GM19043 (cell line): Measurements from ENCODE around the gene LAPTM5.
"Not testable (repeated sequence)": the region's sequence is repeated elsewhere in the genome, so short reads cannot be mapped to it uniquely, and the experiment has no call there.

Source experiments
- ATAC-seq: cut with Tn5 transposase; IDR thresholded peaks from one replicate; pipeline ENCODE4 v1.9.1; 2021; ENCODE audit warnings: low read depth; ENCODE audit not compliant: unreplicated experiment

LAPTM5 gene

DNA sequence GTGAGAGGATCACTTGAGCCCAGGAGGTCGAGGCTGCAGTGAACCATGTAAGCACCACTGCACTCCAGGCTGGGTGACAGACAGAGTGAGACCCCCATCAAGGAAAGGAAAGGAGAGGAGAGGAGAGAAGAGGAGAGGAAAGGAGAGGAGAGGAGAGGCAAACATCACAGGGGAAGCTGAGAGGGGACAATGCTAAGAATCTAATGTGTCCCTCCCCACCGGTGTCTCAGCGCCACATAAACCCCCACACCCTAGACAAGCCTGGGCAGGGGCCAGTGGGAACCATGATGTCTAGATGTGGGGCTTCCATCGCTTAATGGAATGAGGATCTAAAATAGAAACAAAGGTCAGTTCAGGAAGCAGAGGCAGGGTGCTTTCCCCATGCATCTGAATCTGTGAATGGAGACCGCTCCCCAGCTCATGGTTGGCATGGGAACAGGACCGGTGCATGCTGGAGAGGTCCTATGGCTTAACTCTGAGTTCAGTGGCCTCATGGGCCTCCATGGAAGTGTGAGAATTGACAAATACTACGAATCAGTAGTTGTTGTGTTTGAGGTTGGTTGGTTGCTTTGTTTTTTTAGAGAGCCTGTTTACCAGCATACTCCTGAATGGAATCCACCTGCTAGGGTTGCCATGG, 16.3 kb upstream of the LAPTM5 start:
- ATAC-seq, result no peak

GRCh38 chr1:30771005-30771404, 13.4 kb upstream of the LAPTM5 start:
- no peak for ATAC-seq

GRCh38 chr1:30770150-30770549, 12.6 kb upstream of the LAPTM5 start:
- no peak for ATAC-seq

DNA sequence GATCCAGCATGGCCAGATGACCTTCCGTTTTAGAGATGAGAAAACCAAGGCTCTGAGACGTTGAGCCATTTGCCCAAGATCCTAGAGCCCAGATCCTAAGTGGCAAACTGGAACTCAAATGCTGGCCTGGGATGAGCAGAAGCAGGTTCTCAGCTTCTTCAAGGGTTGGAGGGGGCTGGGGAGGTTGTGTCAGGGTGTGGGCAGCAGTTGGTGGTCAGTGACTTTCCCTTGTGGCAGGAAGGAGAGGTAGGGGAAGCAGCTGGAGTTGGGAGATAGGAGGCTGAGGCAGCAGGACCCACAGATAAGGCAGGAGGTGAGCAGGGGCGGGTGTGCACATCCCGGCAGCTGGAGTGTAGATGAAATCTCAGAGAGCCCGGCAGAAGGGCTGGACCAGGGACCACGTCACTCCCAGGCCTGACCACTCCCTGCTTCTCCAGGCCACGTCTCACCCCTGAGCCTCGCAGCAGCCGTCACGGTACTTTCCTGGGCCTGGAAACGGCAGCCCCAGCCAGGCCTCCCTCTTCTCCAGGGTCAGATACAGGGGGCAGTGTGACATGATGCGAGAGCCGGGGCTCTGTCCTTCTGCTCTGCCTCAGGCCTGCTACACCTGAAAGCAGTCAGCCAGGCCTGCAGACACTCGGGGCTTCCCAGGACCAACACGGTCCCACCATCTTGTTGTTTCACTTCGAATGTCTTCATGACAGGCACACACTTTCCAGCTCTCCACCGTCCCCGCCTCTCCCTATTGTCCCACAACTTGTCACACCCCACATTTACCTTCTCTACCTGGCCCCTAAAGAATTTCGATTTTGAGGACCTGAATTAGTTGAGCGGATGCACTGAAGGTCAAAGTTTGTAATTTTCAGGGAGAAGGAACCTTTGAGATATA, 11.5 kb upstream of the LAPTM5 start:
- no peak for ATAC-seq

DNA sequence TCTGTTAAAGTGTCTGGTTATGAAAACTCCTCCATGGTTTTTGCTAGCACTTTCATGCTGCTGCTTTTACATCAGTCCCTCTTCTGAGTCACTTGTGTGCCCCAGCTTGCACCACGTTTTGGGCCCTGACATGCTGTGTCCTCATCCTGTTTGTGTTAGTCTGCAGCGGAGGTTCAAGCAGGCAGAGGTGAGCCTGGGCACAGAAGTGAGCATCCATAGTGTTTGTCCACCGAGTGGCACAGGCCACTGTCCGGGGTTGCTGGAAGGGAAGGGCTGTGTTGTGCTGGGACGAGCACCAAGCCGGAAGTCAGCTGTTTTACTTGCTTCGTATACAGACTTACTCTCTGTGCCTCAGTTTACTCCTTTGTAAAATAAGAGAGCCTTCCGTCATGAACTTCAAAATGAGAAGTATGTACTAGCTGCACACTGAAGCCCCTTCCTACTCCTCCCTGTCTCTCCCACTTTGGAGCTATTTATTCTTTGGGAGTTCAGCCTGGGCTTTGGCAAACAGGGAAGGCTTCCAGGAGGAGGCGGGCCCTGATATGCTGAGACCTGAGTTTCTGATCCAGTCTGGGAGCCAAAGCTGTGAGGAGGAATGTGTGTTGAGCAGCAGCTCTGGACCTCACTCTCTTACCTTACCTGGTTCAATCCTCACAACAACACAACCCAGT, 10.7 kb upstream of the LAPTM5 start:
- no peak for ATAC-seq

DNA sequence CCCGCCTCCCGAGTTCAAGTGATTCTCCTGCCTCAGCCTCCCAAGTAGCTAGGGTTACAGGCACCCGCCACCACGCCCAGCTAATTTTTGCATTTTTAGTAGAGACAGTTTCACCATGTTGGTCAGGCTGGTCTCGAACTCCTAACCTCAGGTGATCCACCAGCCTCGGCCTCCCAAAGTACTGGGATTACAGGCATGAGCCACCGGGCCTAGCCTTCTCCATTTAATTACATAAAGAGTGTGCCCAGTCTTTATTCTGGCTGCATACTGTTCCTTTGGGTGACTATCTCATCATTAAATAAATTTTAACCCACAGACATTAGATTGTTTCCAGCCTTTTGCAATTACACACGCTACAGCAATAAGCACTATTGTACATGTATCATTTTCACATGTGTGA, 9.4 kb upstream of the LAPTM5 start:
- ATAC-seq, result not testable (repeated sequence)

GRCh38 chr1:30765556-30766434, 8.2 kb upstream of the LAPTM5 start:
- no peak for ATAC-seq

DNA sequence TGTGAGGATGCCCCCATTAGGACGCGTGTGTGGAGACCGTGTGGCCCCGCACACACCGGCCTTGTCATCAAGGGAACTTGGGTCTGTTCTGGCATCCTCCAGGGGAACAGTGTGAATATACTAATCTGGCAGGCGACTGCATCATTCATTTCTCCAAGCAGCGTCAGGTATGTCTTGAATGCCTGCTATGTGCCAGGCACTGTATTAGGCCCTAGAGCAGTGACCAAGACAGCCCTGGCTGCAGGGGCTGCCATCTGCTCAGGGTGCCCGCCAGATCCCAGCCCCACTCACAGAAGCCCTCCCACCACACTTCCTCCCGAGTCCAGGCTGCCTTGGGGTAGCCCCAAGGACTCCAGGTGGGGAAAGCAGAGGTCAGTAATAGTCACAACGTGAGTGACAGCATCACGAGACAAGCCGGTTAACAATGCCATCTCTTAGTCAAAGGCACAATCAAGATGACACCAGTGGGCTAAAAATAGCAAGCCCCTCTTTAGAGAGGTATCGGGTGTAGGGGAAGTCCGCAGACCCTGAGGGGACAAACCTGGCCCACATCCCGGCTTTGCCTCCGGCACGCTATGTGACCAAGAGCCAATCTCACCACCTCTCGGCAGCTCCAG, 7.5 kb upstream of the LAPTM5 start:
- ATAC-seq, result no peak

GRCh38 chr1:30764396-30764795, 6.8 kb upstream of the LAPTM5 start:
- no peak for ATAC-seq

GRCh38 chr1:30763651-30764248, 6.2 kb upstream of the LAPTM5 start:
- ATAC-seq, result no peak

DNA sequence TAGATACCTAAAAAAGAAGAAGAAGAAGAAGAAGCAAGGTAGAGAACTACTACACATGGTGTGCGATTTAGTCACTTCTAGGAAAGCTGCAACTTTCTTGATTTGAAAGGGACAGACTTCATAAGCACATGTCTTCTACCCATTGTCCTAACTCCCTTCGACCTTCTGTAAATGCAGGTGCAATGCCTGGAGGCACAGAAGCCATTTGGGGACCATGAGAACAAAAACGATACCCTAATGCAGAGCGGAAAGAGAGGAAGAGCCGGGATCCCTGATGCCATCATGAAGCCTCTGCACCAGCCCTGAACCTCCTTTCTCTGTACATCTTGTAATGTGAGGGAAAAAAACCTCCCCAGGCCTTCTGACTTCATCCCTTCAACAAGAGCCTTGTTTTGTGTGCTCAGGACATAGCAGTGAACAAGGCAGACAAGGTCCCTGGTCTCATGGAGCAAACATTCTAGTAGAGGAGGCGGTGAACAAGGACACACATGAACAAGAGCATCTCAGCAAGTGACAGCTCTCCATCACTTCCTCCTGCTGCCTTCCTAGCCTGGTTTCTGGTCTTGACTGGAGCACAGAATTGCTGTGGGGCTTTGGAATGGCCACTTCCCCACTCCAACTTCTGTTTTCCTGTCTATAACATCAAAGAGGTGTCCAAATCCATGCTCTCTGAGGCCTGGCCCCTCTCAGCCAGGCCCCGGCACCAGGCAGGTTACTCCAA, 5.5 kb upstream of the LAPTM5 start:
- ATAC-seq, result no peak

GRCh38 chr1:30762152-30762929, 4.8 kb upstream of the LAPTM5 start:
- no peak for ATAC-seq

- no peak for ATAC-seq
Measured at GRCh38 chr1:30761381-30762151, 4.0 kb upstream of the LAPTM5 start.

- ATAC-seq, result no peak
Measured at GRCh38 chr1:30760596-30761324, 3.2 kb upstream of the LAPTM5 start.

DNA sequence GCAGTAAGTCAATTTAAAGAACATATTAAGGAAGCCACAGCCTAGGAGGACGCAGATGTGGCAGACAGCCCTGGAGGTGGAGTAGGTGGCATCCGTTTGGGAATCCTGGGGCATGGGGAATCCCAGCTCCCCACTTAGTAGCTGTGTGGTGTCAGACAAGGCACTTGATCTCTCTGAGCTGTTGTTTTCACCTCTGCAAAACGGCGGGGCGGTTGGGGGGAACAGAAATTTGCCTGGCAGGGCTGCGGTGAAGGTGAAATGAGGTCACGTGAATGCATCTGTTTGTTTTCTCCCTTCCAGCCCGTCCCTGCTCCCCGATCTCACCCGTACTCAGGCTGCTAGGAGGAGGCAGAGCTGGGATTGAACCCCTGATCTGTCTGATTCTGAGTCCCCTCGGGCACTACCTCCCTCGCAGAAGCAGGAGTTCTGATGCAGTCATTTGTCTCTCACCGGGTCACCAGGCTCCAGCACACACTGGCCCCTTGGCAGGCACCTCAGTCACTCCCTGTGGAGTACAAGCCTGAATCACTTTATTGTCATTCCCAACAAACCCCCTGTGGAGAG, 2.2 kb upstream of the LAPTM5 start:
- no peak for ATAC-seq

DNA sequence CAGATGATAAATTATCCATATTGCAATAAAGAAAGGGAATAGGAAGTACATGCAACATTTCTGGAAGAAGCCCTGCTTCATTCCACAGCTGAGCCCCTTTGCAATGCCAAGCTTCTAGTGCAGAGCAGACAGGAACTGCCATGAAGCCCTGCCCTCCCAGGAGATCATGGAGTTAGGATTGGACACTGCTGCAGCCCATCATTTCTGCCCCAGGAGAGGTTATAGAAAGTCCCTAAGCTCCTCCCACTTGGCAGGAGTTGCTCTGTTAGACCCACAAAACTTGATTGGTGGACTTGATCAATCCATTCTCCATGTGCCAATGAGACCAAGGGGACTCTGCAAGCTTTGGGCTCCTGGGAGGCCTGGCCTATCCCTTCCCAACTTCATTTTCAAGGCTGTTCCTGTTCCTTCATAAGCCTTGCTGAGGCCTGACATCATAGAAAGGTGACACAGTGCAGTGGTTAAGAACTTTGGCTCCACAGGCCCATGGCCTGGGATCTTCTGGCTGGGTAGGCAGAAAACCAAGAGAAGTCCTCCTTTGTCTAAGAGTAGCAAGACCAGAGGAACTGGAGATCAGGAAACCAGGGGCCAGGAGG, 1.3 kb upstream of the LAPTM5 start:
- no peak for ATAC-seq
